GM12891 (cell line): ENCODE measurements around the gene HAPSTR1.

Experiments
- DNase-seq: peaks from one replicate; pipeline ENCODE4 v3.0.0; 2011; ENCODE audit warnings: low spot score; ENCODE audit not compliant: insufficient read length
- FAIRE-seq: peaks from 2 replicates; lab custom pipeline; 2011; peaks lifted over from hg19 to GRCh38; lab: Jason Lieb, UNC
- PAX5 ChIP-seq: IDR thresholded peaks from 2 replicates; pipeline ENCODE4 v1.6.1; 2011; ENCODE audit warnings: low read length, moderate library complexity, mild to moderate bottlenecking; ENCODE audit not compliant: insufficient read depth, severe bottlenecking
- POLR2A ChIP-seq: IDR thresholded peaks from 2 replicates; pipeline ENCODE4 v1.6.1; 2011; ENCODE audit warnings: low read depth, low read length, control low read depth
- POLR2AphosphoS5 ChIP-seq: IDR thresholded peaks from 2 replicates; pipeline ENCODE4 v1.6.1; 2011; ENCODE audit warnings: low read depth, low read length, control low read depth
- POU2F2 ChIP-seq: IDR thresholded peaks from 2 replicates; pipeline ENCODE4 v1.6.1; 2011; ENCODE audit warnings: low read depth, mild to moderate bottlenecking, control low read depth, low read length, moderate library complexity
- SPI1 ChIP-seq: IDR thresholded peaks from 2 replicates; pipeline ENCODE4 v1.6.1; 2011; ENCODE audit warnings: low read depth, low read length, control low read depth
- TAF1 ChIP-seq: IDR thresholded peaks from 2 replicates; pipeline ENCODE4 v1.6.1; 2011; ENCODE audit warnings: low read depth, low read length, control low read depth

HAPSTR1 gene

GRCh38 chr16:9054460-9054859 lies 37.0 kb upstream of the HAPSTR1 start:
- no peak for FAIRE-seq
- TF ChIP-seq POLR2A = no peak
- TF ChIP-seq PAX5 = no peak
- TF ChIP-seq POU2F2 = no peak
- no peak for TF ChIP-seq POLR2AphosphoS5
- TF ChIP-seq TAF1 = no peak
- no peak for TF ChIP-seq SPI1
- no peak for DNase-seq

DNA sequence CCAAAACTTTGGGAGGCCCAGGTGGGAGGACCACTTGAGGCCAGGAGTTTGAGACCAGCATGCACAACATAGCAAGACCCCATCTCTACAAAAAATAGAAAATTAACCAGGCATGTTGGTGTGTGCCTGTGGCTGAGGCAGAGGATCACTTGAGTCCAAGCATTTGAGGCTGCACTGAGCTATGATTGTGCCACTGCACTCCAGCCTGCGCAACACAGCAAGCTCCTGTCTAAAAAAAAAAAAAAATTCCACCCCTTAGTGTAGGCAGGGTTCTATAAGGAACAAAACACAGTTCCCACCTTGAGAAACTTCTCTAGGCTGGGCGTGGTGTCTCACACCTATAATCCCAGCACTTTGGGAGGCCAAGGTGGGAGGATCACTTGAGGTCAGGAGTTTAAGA lies 36.3 kb upstream of the HAPSTR1 start:
- no peak for TF ChIP-seq POU2F2
- TF ChIP-seq POLR2A = no peak
- TF ChIP-seq POLR2AphosphoS5 = no peak
- TF ChIP-seq SPI1 = no peak
- TF ChIP-seq PAX5 = no peak
- no peak for TF ChIP-seq TAF1
- DNase-seq (no peak), FAIRE-seq (no peak)

DNA sequence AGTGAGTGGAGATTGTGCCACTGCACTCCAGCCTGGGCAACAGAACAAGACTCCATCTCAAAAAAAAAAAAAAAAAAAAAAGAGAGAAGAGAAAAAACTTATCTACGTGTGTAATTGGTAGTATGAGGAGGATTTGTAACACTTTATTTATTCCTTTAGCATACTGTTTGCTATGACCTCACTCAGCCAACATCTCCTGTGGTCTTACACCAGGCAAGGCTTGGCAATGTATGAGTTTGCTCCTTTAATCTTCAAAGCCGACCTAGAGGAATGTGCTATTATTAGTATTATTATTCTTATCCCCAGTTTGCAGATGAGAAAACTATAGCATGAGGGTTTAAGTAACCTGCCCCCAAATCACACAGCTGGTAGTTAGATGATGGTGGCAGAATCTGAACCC lies 35.8 kb upstream of the HAPSTR1 start:
- DNase-seq = no peak
- TF ChIP-seq SPI1 (no peak), TAF1 (no peak), POLR2A (no peak), POLR2AphosphoS5 (no peak), POU2F2 (no peak), PAX5 (no peak)
- FAIRE-seq = no peak

- FAIRE-seq (no peak), DNase-seq (no peak)
- no peak for TF ChIP-seq POLR2AphosphoS5
- TF ChIP-seq PAX5 = no peak
- no peak for TF ChIP-seq POLR2A
- TF ChIP-seq TAF1 = no peak
- TF ChIP-seq POU2F2 = no peak
- TF ChIP-seq SPI1 = no peak
Observed at GRCh38 chr16:9056061-9056460, 35.4 kb upstream of the HAPSTR1 start.

GRCh38 chr16:9058211-9058610 lies 33.2 kb upstream of the HAPSTR1 start:
- TF ChIP-seq POU2F2 (no peak), PAX5 (no peak), POLR2AphosphoS5 (no peak), TAF1 (no peak), POLR2A (no peak)
- no peak for FAIRE-seq

DNA sequence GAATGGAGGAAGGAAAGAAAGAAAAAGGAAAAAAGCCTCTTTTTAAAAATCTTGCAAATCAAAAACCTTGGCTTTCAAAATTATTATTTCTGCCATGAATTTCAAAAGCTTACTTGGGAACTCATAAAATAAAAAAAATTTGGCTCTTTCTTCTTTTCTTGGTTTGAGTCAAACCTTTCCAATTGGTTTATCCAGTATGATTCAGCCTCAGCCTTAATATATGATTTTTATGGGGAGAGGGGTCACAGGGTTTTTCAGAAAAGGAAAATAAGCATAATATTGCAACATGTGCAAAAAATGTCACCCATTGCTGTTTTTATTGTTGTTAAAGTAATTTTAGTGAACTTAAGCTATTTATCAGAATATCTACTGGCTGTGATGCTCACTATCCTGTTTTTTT lies 31.2 kb upstream of the HAPSTR1 start:
- FAIRE-seq (no peak), DNase-seq (no peak)
- no peak for TF ChIP-seq POLR2AphosphoS5
- no peak for TF ChIP-seq TAF1
- no peak for TF ChIP-seq POLR2A
- no peak for TF ChIP-seq PAX5
- no peak for TF ChIP-seq SPI1
- TF ChIP-seq POU2F2 = no peak

More at GRCh38 chr16:9058211-9058610, 33.2 kb upstream of the HAPSTR1 start:
- no peak for DNase-seq

GRCh38 chr16:9061358-9061813 lies 30.1 kb upstream of the HAPSTR1 start:
- TF ChIP-seq POLR2A (no peak), TAF1 (no peak), POLR2AphosphoS5 (no peak)
- DNase-seq (no peak), FAIRE-seq (no peak)

GRCh38 chr16:9062301-9062700 lies 29.1 kb upstream of the HAPSTR1 start:
- TF ChIP-seq SPI1 (no peak), POU2F2 (no peak), PAX5 (no peak), TAF1 (no peak), POLR2A (no peak), POLR2AphosphoS5 (no peak)
- DNase-seq (no peak), FAIRE-seq (no peak)

DNA sequence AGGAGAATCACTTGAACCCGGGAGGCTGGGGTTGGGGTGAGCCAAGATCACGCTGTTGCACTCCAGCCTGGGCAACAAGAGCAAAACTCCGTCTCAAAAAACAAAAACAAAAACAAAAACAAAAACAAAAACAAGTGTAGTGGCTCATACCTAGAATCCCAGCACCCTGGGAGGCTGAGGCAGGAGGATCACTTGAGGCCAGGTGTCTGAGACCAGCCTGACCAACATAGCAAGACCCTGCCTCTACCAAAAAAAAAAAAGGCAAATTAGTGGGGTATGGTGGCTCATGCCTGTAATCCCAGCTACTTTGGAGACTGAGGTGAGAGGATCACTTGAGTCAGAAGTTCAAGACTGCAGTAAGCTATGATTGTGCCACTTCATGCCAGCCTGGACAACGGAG lies 26.4 kb upstream of the HAPSTR1 start:
- FAIRE-seq = no peak
- DNase-seq = no peak
- TF ChIP-seq POU2F2 (no peak), SPI1 (no peak), TAF1 (no peak), POLR2AphosphoS5 (no peak), PAX5 (no peak), POLR2A (no peak)

- DNase-seq (no peak), FAIRE-seq (no peak)
- TF ChIP-seq TAF1 = no peak
- no peak for TF ChIP-seq PAX5
- TF ChIP-seq POLR2A = no peak
- no peak for TF ChIP-seq POU2F2
- no peak for TF ChIP-seq SPI1
- TF ChIP-seq POLR2AphosphoS5 = no peak
Observed at GRCh38 chr16:9068886-9069285, 22.6 kb upstream of the HAPSTR1 start.
